ENCODE results near the gene MPI.
"Not testable (repeated sequence)": the region's sequence is repeated elsewhere in the genome, so short reads cannot be mapped to it uniquely, and the experiment has no call there.

MPI gene

DNA sequence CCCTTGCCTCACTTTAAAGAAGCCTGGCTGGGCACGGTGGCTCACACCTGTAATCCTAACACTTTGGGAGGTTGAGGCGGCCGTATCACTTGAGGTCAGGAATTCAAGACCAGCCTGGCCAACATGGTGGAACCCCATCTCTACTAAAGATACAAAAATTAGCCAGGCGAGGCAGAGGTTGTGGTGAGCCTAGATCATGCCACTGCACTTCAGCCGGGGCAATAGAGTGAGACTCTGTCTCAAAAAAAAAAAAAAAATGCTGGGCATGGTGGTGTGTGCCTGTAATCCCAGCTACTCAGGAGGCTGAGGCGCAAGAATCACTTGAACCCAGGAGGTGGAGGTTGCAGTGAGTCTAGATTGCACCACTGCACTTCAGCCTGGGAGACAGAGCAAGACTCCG lies 4.5 kb downstream of the MPI start:
- not testable (repeated sequence) for DNase-seq

DNA sequence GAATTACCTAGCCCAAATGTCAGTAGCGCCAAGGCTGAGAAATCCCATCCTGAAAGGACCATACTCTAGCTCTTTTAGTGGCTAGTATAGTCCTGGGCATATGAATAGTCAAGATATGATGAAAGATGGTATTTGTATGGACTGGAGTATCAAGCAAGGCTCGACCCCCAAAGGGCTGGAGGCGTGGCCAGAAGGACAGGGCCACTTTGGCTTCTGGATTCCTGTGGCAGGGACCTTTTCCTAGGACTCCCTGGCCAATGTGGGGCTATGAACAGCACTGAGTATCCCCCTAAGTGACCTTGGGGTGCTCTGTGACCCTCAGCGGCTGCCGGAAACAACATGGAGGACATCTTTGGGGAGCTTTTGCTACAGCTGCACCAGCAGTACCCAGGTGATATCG lies 6.0 kb downstream of the MPI start:
- no peak for DNase-seq

DNA sequence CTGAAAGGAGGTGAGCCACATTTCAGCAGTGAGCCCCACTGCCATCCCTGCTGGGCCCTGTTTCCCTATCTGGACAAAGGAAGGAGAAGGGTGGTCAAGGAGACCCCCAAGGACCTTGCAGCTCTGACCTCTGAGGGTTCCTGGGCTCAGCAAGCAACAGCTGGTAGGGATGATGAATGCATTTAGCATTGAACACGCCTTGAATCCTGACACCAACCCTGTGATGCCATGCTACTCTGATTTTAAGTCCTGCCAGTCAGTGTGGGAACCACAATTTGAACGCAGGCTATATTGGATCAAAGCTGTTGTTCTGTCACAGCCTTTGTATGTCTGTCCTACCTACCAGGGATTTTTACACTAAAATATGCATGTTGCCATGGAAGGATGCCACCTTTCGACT lies 6.5 kb downstream of the MPI start:
- no peak for DNase-seq

DNA sequence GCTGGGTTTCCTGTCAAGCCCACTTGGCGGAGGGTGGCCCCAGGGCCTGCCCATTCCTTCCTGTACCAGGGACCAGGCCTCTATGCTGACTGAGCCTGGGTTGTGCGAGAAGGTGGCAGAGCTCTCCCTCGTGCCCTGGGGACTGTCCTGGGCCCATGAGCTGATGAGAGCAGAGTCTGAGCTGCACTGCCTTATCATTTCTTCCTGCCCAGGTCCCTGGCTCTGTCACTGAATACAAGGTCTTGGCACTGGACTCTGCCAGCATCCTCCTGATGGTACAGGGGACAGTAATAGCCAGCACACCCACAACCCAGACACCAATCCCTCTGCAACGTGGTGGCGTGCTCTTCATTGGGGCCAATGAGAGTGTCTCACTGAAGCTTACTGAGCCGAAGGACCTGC lies 7.5 kb downstream of the MPI start:
- no peak for DNase-seq

DNA sequence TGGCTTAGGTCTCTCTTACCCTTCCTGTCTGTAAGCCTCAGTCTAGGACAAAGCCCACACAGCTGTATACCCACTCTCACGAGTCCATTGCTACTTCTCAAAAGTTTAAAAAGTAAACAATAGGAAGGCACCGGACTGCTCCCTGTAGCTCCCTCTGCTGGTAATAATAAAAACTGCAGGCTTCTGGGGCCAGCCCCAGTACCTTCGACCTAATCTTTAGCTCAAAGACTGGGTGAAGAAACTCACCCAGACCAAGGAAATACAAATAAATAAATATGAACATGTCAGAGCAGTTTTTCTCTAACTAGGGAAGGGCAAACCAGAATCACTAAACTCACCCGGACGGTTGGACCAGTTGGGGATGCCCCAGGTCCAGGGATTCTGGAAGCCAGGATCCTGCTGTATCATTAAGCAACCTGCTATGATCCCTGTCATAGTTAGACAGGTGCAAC lies 11.8 kb downstream of the MPI start:
- DNase-seq: peak; percentile 43

DNA sequence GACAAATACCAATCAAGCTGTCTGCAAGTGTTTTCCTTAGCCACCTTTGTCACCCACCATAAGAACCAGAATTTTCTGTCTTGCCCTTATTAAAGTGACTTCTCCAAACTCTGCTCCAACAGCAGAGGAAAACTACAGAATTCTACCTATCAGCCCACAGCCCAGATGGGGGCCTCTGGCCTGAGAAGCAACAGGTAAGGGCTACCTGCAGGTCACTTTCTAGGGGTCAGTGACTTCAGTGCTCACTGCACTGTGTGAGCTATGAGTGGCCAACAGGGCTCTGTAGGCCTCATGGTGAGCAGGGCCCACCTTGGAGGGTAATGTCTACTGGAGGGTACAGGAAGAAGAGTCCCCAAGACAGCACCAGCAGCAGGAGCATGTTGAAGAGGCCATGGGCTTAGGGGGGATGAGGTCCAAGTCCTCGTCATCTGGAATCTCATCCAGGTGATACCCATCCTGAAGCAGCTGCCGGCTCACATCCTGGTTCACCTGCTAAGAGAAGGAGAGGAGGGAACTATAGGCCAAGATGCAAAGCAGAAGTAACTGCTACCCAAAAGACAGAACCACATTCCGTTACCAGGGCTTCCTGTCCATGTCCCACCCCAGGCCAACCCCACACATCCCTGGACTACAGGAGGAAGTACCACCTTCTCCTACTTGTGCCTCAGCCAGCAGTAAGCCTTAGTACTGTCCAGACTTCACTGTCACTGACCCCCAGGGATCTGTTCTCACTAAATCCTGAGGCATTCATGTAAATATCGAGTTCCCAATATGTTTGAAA lies 12.6 kb downstream of the MPI start:
- no peak for DNase-seq

DNA sequence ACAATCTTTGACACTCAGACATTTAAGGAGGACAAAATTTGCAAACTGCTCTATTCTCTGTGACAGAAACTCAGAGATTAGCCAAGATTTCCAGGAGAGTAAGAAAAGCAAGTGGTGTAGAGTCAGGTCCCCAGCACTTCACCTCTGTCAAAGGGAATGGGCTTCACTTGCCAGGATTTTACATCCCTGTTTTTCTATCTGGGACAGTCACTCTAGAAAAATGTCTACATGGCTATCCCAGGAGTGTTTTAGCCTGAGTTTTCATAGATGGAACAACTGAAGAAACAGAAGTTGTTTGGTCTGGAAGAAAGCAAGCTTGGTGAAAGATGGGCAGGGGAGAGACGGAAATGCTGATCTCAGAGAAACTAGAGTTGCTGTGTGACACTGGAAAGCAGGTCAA lies 13.8 kb downstream of the MPI start:
- no peak for DNase-seq

DNA sequence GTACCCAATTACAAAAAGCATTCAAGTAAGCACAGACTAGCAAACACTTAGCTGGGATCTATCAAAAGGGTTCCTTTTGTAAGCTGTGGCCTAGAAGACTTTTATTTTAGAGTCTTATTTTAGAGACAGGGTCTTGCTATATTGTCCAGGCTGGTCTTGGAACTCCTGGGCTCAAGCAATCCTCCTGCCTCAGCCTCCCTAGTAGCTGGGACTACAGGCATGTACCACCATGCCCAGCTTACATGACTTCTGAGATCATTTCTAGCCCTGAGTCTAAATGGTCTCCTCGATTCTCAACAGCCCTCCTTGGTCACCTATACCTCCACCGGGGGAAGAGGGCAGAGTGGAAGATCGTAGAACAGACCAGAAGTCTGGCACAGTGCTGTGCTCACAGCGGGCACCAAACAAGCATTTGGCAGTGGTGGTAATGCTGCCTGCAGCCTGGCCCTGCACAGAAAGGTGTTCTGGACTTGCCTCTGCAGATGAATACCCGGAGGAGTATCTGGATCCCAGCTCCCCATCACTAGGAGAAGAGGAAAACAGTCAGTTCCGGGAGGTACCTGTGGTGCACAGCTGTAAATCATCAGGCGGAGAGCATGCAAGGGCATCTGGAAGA lies 14.5 kb downstream of the MPI start:
- DNase-seq: no peak

DNA sequence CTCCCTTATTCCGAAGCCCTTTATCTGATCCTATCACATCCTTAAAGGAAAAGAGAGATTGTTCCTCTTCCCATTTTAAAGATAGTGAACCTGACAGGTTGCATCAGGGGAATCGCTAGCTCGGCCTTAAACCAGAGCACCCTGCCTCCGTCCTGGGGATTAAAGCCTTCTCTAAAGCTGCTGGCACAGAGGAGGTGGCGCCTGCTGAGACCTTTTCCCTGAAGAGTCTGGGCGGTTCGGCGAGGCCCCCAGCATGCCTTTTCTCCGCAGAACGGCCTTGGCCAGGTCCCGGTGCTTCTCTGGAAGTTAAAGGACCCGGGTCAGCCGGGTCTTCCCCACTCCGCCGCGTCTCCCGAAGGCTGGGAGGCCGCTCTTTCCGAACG lies 16.2 kb downstream of the MPI start:
- DNase-seq: peak; percentile 16

DNA sequence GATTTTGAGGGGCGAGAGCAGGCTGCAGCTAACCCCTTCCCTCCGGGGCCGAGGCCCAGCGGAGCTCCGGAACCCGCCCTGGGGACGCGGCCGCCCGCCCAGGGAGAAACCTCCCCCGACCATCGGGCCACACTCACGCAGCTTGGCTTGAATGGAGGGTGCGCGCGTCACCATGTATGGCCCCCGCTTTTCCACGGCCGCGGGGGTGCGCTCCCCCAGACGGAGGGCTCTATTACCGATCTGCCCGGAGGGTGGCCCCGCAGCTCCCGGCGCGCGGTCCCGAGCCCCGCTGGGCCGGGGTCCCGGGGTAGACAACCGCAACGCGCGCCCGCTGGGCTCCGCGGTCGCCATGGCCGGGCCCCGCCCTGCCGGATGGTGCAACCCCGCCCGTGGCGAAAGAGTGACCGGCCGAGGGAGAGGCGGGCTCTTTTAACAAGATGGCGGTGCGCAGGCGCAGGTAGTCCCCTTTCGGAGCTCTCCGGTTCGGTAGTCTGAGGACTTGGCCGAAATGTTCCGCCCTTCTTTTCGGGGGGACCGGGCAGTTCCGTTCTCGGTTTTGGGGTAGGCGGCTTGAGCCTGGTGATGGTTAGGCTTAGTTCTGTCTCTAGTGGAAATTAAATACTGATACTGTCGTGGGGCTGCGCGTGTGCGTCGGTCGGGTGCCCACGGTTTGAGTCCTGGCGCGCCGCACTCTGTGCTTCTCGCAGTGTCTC lies 16.8 kb downstream of the MPI start, which contains the start of gene FAM219B:
FAM219B (minus strand) TSS at position 402 of the 713 bp plus-strand sequence; CDS start at position 351, 51 bp downstream.
- DNase-seq: peak; percentile 79

DNA sequence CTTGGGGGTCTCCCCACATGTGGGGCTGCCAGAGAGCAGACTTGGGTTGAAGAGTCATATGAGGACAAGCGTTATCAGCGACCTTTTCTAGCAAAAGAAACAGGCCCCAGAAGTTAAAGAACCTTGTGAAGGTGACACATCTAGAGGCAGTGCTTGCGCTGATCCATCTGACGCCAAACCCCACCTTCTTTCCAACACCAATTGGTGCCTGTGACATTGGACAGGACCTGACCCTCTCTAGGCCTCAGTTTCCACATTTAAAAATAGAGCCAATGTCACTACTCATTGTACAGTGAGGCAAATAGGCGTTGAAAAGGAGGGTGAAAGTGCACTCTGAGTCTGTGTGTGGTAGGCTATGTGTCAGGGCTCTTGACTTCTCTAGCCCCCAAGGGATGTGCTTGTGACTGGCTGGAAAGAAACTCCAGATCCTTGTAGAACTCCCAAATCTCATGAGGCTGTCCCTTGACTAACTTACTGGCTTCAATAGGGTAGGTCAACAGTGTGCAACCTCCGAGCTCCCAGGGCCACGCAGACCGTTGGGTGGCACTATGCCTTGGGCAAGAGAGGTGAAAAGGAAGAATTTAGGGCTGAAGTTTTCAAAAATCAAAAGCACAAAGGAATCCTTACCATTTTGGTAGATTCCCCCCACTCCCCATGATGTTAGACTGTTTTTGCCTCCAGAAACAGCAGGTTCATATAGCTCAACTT lies 17.5 kb downstream of the MPI start:
- DNase-seq: no peak

DNA sequence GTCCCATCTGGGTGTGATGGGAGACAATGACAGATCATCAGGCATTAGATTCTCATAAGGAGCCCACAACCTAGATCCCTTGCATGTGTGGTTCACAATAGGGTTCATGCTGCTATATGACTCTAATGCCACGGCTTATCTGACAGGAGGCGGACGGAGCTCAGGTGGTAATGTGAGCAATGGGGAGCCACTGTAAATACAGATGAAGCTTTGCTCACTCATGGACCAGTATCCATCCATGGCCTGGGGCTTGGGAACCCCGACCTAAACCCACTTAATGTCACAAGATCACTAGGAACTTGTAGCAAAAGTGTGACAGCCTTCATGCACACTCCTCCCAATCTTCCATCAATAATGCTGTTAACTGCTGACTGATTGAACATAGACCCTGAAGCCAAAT lies 18.8 kb downstream of the MPI start:
- DNase-seq: no peak

DNA sequence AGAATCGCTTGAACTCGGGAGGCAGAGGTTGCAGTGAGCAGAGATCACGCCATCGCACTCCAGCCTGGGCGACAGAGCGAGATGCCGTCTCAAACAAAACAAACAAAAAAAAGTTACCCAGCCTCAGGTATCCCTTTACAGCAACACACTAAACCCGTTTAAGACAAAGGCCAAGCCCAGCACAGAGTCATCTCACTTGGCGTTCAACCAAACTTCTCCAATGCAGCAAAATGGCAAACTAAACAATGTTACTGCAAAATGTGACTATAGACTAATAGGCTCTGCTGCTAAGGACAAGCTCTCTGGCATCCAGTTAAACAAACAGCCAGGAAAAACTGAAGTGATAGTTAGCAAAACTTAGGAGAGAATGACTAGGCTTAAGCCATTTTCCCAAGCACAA lies 23.2 kb downstream of the MPI start:
- no peak for DNase-seq

DNA sequence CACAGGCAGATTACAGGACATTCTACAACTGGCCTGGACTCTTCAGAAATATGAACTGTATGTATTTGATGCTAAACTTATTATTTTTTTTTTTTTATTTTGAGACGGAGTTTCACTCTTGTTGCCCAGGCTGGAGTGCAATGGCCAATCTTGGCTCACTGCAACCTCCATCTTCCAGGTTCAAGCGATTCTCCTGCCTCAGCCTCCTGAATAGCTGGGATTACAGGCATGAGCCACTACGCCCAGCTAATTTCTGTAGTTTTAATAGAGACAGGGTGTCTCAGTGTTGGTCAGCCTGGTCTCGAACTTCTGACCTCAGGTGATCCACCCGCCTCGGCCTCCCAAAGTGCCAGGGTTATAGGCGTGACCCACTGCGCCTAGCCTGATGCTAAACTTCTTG lies 24.0 kb downstream of the MPI start:
- DNase-seq: not testable (repeated sequence)

DNA sequence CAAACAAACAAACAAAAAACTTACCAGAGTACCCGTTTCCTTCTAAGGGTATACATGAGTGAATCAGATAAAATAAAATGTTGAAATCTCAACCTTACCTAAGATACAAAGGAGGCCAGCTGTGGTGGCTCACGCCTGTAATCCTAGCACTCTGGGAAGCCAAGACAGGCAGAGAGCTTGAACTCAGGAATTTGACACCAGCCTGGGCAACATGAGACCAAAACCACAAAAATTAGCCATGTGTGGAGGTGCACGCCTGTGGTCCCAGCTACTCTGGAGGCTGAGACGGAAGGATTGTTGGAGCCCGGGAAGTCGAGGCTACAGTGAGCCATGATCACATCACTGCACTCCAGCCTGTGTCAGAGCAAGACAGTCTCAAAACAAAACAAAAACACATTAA lies 27.8 kb downstream of the MPI start:
- no peak for DNase-seq

DNA sequence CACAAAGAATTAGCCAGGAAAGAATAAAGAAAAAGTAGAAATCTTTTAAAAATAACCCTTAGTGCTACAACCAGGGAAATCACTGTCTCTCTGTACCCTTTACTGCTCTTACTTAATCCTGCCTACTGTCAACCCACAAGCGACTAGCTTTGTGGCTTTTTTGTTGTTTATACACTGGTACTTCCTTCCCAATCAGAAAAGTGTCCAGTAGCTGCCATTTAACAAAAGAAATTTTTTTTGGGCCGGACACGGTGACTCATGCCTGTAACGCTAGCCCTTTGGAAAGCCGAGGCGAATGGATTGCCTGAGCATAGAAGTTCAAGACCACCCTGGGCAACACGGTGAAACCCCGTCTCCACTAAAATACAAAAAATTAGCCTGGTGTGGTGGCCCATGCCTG lies 30.6 kb downstream of the MPI start:
- DNase-seq: no peak

DNA sequence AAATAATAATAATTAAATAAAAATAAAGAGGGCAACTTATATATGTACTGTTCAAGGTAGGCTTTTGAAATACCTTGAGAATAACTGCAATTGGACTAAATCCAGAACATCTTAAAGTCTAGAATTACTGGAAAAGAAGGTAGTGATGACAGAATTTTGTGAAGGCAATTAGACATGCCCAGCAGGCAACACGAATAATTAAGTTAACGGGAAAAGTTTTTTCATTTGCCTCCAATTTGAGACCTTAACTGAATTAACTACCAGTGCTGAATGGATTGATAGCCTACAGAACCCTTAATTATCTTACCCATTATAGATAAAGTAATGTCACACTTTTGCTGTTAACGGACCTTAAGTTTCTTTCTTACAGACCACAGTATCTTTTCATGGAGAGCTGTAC lies 34.7 kb downstream of the MPI start:
- DNase-seq: no peak

DNA sequence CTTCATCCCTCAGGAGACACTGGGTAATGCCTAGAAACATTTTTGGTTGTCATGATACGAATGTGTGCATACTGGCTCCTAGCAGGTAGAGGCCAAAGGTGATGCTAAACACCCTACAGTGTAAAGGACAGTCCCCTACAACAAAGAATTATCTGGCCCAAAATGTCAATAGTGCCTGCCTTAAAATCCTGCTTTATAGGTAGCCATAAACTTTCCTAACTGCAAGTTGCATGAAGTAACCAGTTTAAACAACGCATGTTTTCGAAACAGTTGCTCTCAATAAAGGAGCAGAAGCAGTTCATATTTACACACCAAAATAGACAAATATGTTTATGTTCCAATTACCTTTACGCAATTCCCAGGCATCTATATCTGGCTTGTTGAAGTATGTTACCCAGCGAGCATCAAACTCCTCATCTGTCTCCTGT lies 38.9 kb downstream of the MPI start:
- no peak for DNase-seq

DNA sequence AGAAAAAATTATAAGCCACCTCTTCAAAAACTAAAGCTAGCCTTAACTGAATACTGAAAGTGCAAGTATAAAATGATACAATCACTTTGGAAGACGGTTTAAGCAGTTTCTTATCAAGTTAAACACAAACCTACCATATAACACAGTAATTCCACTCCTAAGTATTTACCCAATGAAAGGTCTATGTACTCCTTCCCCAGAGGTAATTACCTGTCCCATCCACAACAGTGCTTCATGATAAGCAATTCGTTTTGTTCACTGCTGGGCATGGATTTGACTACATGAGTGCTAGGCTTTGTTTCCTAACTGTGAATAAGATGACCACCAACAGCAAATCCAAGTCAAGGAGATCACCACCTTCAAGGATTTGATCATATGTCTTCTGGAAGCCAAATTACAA lies 43.7 kb downstream of the MPI start:
- DNase-seq: no peak

DNA sequence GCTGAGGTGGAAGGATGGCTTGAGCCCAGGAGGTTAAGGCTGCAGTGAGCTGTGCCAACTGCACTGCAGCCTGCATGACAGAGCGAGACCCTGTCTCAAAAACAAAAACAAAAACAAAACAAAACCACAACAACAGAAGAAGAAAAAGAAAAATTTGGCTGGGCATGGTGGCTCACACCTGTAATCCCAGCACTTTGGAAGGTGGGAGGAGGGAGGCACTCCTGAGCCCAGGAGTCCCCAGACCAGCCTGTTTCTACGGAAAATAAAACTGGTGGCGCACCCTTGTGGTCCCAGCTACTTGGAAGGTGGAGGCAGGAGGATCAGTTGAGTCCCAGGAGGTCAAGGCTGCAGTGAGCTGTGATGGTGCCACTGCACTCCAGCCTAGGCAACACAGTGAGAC lies 45.4 kb downstream of the MPI start:
- not testable (repeated sequence) for DNase-seq

DNA sequence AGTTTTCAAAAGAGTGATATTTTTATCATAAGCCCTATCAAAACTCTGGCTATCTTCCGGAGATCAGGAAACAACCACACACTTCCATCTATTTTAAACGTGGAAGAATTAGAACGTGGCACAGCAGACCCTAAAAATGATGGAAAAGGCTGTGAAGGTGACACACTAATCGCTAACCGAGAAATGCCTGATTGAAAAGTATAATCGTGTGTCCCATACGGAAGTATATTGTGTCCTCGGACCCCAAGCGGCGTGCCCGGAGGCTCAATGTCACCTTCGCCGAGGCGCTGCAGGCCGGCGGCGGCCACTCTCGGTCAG lies 47.4 kb downstream of the MPI start:
- DNase-seq: no peak

DNA sequence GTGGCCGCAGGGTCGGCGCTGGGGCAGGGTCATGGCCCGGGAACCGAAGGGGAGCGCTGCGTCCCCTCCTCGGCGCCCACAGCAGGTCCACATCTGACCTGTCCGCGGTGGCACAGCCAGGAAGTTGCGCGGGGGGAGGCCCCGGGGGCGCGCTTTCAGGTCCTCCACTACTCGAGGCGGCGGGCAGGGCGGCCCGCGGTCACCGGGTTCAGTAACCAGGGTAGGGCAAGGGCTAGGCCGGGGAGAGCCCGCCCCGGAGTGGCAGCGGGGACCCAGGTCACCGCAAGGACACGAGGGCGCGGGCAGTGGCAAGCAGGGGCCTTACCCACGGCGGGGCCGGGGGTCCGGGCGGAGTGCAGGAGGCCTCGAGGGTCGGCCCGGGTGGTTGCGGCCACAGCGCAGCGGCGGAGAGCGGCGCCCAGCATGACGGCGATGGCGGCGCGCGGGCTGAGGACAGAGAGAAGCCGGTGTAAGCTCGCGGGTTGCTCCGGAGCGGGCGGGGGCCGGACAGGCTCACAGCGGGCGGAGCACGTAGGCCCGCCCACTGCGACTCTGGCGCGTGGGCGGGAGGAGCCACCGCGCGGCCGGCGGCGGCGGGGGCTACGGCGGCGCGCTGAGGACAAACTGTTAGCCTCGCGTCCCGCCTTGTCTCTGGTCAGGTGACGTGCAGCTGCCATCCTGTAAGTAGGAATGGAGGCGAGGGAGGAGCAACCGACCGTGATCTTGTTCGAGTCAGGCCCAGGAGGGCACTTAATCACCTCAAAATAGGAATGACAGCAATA lies 47.9 kb downstream of the MPI start, which contains the start of gene COX5A:
COX5A (minus strand) TSS at position 484 of the 782 bp plus-strand sequence; CDS start at position 425, 59 bp downstream.
- DNase-seq: peak; percentile 97
